Right lobe of liver (tissue), 6 donors: Measurements from ENCODE around the gene ZNF445. TPM values are rescaled to one million over a fixed set of nuclear protein-coding genes. Genes with fewer than 3 reads are reported as not detected.
A peak's percentile ranks its signal among the peaks of the same experiment; 100 is the strongest.

Experiments
- ATAC-seq, 4 donors: fragments of 200-7000 bp; cut with Tn5 transposase; one replicate each; pipeline ENCODE4 v1.9.1; 2020; ENCODE audit warnings: mild to moderate bottlenecking in 4 of 4, moderate library complexity in 4 of 4
- DNase-seq, 3 donors: peaks; one replicate each; pipeline ENCODE4 v3.0.0-alpha.2; 2020
- H3K27ac ChIP-seq, 3 donors: fragments of 200-600 bp; one replicate each; pipeline ENCODE4 v1.8.0; 2022
- H3K27me3 ChIP-seq, 2 donors: fragments of 200-600 bp; one replicate each; pipeline ENCODE4 v1.8.0; 2022
- H3K36me3 ChIP-seq, 4 donors: fragments of 200-600 bp; sonication (generic) in 1 of 4; one replicate each; pipeline versions ENCODE4 v1.5.1 to v1.8.0; 2017 to 2022; ENCODE audit warnings: control low read depth in 1 of 4
- H3K4me1 ChIP-seq, 4 donors: fragments of 200-600 bp; sonication (generic) in 1 of 4; one replicate each; pipeline versions ENCODE4 v1.5.1 to v1.8.0; 2017 to 2022; ENCODE audit warnings: control low read depth in 1 of 4
- H3K4me3 ChIP-seq, 3 donors: fragments of 200-600 bp; one replicate each; pipeline ENCODE4 v1.8.0; 2022
- H3K9me3 ChIP-seq, 4 donors: fragments of 200-600 bp; sonication (generic) in 1 of 4; one replicate each; pipeline versions ENCODE4 v1.5.1 to v1.8.0; 2017 to 2022; ENCODE audit warnings: control low read depth in 1 of 4
- POLR2A ChIP-seq: fragments of 450-650 bp; IDR thresholded peaks from one replicate; pipeline ENCODE4 v1.6.1; 2017; ENCODE audit warnings: antibody characterized with exemption, mild to moderate bottlenecking
- WGBS: methylation state at CpG from one replicate; pipeline ENCODE4 v1.1.6; 2018; ENCODE audit warnings: low coverage, low lambda C conversion rate; ENCODE audit not compliant: insufficient coverage; ENCODE audit errors: missing lambda C conversion rate; 5-methylcytosine and 5-hydroxymethylcytosine counted together
- intact Hi-C, 2 donors: fragments of 100-400 bp; cut with DNase I; formaldehyde crosslinking; loops; one replicate each; pipeline versions ENCODE4 v1.11.2 to v1.14.1; 2022
- total RNA-seq, 6 experiments: library from RNA; depleted of rRNA in 2 of 6; stranded (reverse); fragments of >200 nt in 2 of 6; fragmentation: NEBNext Ultra II Directional in 3 of 6; extraction: Animal tissue kit (Norgen Biotek cat#: 25700) in 3 of 6; gene quantifications; one replicate each; pipeline versions ENCODE4 v1.1.0 to v1.2.4, GENCODE V29; 2016 to 2023
- TF ChIP-seq, protein P1 (sequence below), 4 donors: fragments of 200-600 bp in 3 of 4; fragments of 450-650 bp in 1 of 4; IDR thresholded peaks; one replicate each; pipeline versions ENCODE4 v1.5.1 to v1.8.0; 2016 to 2022; ENCODE audit warnings: antibody characterized with exemption in 4 of 4, mild to moderate bottlenecking in 2 of 4
- donor health status: DM: no; HTN: yes; CAD: no.
- donor health status: DM: no; HTN: no; CAD: no.
- donor health status: DM: no; HTN: no; CAD: no.
- donor health status: DM: no; HTN: yes; CAD: no.
- donor health status: DM: no; HTN: yes; CAD: no.

Gene ZNF445
- total RNA-seq, 6 experiments from 2014 or later, result 3.2 to 10.1 (median 8.9) TPM

DNA sequence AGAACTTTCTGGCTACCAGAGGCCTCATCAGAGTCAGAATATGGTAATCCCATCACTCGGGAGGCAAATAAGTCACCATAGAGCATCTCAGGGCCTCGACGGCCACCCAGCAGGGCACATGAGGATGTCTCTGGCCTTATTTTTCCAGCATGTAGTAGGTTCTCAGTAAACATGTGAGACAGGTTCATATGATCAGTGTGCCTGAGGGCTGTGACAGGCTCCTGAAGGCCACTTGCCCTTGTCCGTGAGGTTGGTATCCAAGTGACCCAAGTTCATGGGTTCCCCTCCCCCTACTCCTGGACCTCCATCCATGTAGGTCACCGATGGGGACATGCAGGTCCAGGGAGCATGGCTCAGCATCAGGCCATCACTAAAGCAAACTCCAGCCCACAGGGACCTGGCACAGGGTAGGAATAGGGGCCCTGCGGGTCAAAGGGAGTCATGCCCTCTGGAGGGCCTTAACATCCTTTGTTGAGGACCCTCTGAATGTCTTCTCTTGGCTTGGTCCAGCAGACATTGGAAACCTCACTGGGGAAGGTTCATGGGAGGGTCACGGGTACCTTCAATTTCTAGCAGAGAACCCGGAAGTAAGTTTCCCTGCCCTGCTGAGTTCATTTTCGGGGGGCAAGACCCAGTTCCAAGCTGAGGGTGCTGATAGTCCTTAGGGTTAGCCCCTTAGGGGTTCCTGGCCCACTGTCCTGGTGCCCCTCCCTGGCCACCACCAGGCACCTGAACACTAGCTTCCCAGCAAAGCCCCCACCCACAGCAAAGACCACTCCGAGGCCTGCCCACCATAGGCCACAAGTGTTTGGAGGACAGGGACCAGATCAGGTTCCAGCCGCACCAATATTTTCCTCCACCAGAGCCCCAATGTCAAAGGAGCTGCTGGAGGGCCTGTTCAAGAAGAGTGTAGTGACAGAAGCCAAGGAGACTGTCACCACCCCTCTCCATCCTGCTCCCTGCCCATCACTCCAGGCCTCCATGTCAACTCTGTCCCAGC is 61.1 kb downstream of the ZNF445 start:
- intact Hi-C loops, result no loop called here
- Histone ChIP-seq H3K36me3 (no peaks in the 10 kb centered on the region), H3K27me3 (no peaks in the 10 kb centered on the region), H3K4me3 (no peak overlapping the region), H3K9me3 (no peaks in the 10 kb centered on the region), H3K27ac (no peak overlapping the region), H3K4me1 (no peaks in the 10 kb centered on the region)
- 86% methylated on average over 4 of the region's 11 CpGs for WGBS
- ATAC-seq (no peak), DNase-seq (peak in 1 of 3 donors; percentile 35)
- TF ChIP-seq, protein P1, sequence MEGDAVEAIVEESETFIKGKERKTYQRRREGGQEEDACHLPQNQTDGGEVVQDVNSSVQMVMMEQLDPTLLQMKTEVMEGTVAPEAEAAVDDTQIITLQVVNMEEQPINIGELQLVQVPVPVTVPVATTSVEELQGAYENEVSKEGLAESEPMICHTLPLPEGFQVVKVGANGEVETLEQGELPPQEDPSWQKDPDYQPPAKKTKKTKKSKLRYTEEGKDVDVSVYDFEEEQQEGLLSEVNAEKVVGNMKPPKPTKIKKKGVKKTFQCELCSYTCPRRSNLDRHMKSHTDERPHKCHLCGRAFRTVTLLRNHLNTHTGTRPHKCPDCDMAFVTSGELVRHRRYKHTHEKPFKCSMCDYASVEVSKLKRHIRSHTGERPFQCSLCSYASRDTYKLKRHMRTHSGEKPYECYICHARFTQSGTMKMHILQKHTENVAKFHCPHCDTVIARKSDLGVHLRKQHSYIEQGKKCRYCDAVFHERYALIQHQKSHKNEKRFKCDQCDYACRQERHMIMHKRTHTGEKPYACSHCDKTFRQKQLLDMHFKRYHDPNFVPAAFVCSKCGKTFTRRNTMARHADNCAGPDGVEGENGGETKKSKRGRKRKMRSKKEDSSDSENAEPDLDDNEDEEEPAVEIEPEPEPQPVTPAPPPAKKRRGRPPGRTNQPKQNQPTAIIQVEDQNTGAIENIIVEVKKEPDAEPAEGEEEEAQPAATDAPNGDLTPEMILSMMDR (IDR thresholded peaks at IDR 0.05), result no peak
- no peak for TF ChIP-seq POLR2A

DNA sequence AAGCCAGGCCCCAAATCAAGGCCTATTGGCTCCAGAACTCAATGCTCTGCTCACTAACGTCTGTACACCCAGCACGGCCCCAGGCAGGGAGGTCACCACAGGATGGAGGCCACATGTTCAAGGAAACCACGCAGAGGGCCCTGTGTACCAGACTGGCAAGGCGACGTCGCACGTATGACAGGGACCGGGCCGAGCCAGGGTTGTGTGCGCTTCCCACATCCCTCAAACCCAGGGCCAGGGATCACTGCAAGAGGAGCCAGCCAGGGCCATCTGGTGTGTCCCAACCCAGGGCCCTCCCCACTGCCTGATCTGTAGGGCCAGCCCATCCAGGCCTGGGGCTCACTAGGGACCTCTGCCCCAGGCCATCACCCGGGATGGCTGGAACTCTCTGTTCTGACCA is 62.0 kb downstream of the ZNF445 start:
- H3K4me1 ChIP-seq, result no peaks in the 10 kb centered on the region
- intact Hi-C loops, result no loop called here
- no peak overlapping the region for H3K4me3 ChIP-seq
- ATAC-seq (no peak), DNase-seq (peak in 1 of 3 donors; percentile 38)
- H3K27ac ChIP-seq, result no peak overlapping the region
- TF ChIP-seq, protein P1 (IDR thresholded peaks at IDR 0.05), result no peak
- no peak for TF ChIP-seq POLR2A
- no peaks in the 10 kb centered on the region for H3K27me3 ChIP-seq
- no CpG with 5 or more reads among the region's 11 CpGs for WGBS
- H3K9me3 ChIP-seq, result no peaks in the 10 kb centered on the region
- H3K36me3 ChIP-seq, result no peaks in the 10 kb centered on the region

DNA sequence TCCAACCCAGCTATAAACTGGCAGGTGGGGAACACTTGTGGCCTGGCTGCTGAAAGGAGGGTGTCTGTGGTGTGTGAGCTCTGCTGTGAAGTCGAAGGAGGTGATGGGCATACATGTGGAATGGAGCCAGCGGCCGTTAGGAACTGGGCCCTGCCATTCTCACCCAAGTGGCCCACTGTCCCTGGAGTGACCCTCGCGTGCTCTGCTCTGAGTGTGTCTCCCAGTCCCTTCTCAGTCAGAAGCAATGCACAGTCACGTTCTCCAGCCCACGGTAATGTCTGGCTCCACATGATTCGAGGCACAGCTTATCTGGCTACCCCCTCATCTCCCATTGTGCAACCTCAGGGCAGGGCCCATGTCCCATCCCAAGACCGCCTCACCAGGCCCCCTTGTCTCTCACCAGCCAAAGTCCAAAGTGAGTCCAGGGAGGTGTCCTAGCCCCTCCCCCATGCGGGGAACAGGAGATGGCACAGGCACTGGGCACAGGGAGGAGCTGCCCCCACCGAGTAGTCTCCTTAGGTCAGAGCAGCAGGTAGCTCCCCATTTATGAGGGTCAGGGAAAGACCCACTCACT is 62.9 kb downstream of the ZNF445 start:
- Histone ChIP-seq H3K27ac (no peak overlapping the region), H3K4me1 (no peaks in the 10 kb centered on the region), H3K27me3 (no peaks in the 10 kb centered on the region), H3K36me3 (no peaks in the 10 kb centered on the region), H3K9me3 (no peaks in the 10 kb centered on the region), H3K4me3 (no peak overlapping the region)
- TF ChIP-seq, protein P1 (IDR thresholded peaks at IDR 0.05), result no peak
- TF ChIP-seq POLR2A, result no peak
- intact Hi-C loops, result no loop called here
- 80% methylated on average over 1 of the region's 11 CpGs for WGBS
- ATAC-seq, result no peak
- peak in 1 of 3 donors; percentile 39 for DNase-seq

DNA sequence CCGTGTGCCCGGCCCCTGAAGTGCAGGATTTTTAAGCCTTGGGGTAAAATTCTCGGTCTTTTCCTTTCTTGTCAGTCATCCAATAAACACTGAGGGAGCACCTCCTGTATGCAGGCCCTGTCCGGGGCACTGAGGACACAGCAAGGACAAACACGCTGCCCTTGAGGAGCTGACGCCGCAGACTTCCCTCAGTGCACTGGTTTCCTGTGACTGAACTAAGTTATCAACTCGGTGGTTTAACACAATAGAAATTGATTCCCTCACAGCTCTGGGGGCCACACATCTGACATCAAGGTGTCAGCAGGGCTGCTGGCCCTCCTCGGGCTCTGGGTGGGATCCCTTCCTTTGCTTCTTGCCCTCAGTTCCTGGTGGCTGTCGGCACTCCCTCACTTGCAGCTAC is 65.1 kb downstream of the ZNF445 start:
- H3K4me1 ChIP-seq, result no peaks in the 10 kb centered on the region
- H3K27ac ChIP-seq, result no peak overlapping the region
- ATAC-seq, result peak; percentile 62 to 76 (median 65)
- peak in 1 of 3 donors; percentile 39 for DNase-seq
- 72% methylated on average over 5 of the region's 10 CpGs for WGBS
- no peak for TF ChIP-seq POLR2A
- TF ChIP-seq, protein P1 (IDR thresholded peaks at IDR 0.05), result no peak
- no peaks in the 10 kb centered on the region for H3K27me3 ChIP-seq
- no peaks in the 10 kb centered on the region for H3K9me3 ChIP-seq
- H3K36me3 ChIP-seq, result no peaks in the 10 kb centered on the region
- no peak overlapping the region for H3K4me3 ChIP-seq
- intact Hi-C loops, result no loop called here
